ENCODE data around the gene HOXC11.

HOXC11 gene

DNA sequence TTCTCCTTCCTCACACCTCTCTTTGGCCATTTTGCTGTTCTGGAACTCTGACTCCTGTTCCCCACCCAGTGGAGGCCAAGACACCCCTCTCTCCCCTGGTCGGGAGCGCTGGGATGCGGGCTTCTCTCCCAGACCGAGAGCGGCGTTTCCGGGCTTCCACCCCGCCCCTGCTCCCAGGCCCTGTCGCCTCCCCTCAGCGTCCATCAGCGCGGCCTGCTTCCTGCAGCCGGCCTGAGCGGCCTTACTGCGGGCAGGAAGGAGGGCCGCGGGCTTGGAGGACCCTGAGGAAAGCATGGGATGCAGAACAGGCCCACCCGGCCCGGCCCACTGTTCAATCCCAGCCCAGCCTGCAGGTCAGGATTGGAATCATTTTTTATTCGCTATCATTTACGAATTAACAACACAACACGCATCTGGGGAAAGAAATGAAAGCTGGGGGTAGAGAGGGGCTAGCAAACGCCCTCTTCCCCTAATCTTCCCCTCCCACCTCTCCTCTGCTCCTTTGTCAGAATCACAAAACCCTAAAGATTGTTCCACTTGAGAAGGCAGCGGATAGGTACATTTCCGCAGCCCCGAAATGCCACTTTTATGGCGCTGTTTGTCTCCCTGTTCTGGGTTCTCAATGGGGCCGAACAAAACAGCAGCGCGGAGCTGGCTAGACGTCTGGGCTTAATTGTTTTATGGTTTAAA is 32.1 kb downstream of the HOXC11 start:
- no peak for TF ChIP-seq CTCF (IDR thresholded peaks at IDR 0.05; ENCODE audit: low read depth, low read length)
- H3K4me3 ChIP-seq (ENCODE audit: low read depth, low read length): no peak overlapping the region

GRCh38 chr12:54005531-54005852 is 32.6 kb downstream of the HOXC11 start:
- TF ChIP-seq CTCF (IDR thresholded peaks at IDR 0.05; ENCODE audit: low read depth, low read length): no peak
- H3K4me3 ChIP-seq (ENCODE audit: low read depth, low read length): no peak overlapping the region

GRCh38 chr12:54005853-54006558 is 33.1 kb downstream of the HOXC11 start:
- no peak overlapping the region for H3K4me3 ChIP-seq (ENCODE audit: low read depth, low read length)
- TF ChIP-seq CTCF (IDR thresholded peaks at IDR 0.05; ENCODE audit: low read depth, low read length): peak; percentile 66

GRCh38 chr12:54006559-54007220 is 33.8 kb downstream of the HOXC11 start:
- no peak for TF ChIP-seq CTCF (IDR thresholded peaks at IDR 0.05; ENCODE audit: low read depth, low read length)
- no peak overlapping the region for H3K4me3 ChIP-seq (ENCODE audit: low read depth, low read length)

- H3K4me3 ChIP-seq (ENCODE audit: low read depth, low read length): no peak overlapping the region
- no peak for TF ChIP-seq CTCF (IDR thresholded peaks at IDR 0.05; ENCODE audit: low read depth, low read length)
Measured at GRCh38 chr12:54007538-54008259, 34.8 kb downstream of the HOXC11 start.

DNA sequence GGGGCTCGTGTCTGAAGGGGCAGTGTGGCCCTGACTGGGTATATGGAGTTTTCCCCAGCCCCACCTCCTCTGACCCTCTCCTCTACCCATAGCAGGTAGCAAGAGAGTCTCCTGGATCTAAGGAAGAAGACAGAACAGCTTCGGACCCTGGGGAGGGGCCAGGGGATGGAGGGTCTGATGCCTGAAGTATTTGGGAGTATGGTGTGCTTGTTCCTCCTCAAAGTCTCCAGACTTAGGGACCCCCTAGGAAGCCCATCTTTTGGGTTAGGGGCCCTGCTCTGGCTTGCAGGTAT is 35.3 kb downstream of the HOXC11 start:
- no peak overlapping the region for H3K4me3 ChIP-seq (ENCODE audit: low read depth, low read length)
- no peak for TF ChIP-seq CTCF (IDR thresholded peaks at IDR 0.05; ENCODE audit: low read depth, low read length)

All from WI38 (cell line).